Tibial nerve (tissue), 4 donors: Measurements from ENCODE around the gene UTS2B. TPM values are rescaled to one million over a fixed set of nuclear protein-coding genes. Genes with fewer than 3 reads are reported as not detected.
A peak's percentile ranks its signal among the peaks of the same experiment; 100 is the strongest.

Experiments
- DNase-seq, 2 donors: peaks; one replicate each; pipeline ENCODE4 v3.0.0-alpha.2; 2019; ENCODE audit warnings: low spot score in 2 of 2
- H3K27ac ChIP-seq, 4 donors: fragments of 200-600 bp; sonication (generic) in 3 of 4; one replicate each; pipeline ENCODE4 v1.5.1; 2017 to 2019; ENCODE audit warnings: mild to moderate bottlenecking in 1 of 4
- H3K27me3 ChIP-seq, 2 donors: fragments of 200-600 bp; sonication (generic) in 1 of 2; one replicate each; pipeline versions ENCODE4 v1.5.1 to v1.6.0; 2017 to 2019
- H3K36me3 ChIP-seq, 3 donors: fragments of 200-600 bp; sonication (generic); one replicate each; pipeline ENCODE4 v1.5.1; 2018 to 2019
- H3K4me1 ChIP-seq, 4 donors: fragments of 200-600 bp; sonication (generic) in 3 of 4; one replicate each; pipeline ENCODE4 v1.5.1; 2017 to 2019
- H3K4me3 ChIP-seq, 4 donors: fragments of 200-600 bp; sonication (generic) in 3 of 4; one replicate each; pipeline ENCODE4 v1.5.1; 2017 to 2019; ENCODE audit warnings: mild to moderate bottlenecking in 1 of 4, moderate library complexity in 1 of 4
- H3K9me3 ChIP-seq, 4 donors: fragments of 200-600 bp; sonication (generic) in 3 of 4; one replicate each; pipeline ENCODE4 v1.5.1; 2017 to 2019
- EP300 ChIP-seq, 2 donors: sonication (generic); formaldehyde crosslinking; IDR thresholded peaks; one replicate each; pipeline ENCODE4 v1.6.1; 2017; ENCODE audit warnings: antibody characterized with exemption in 2 of 2, mild to moderate bottlenecking in 1 of 2
- POLR2A ChIP-seq, 2 donors: fragments of 450-650 bp; IDR thresholded peaks; one replicate each; pipeline ENCODE4 v1.6.1; 2017; ENCODE audit warnings: antibody characterized with exemption in 2 of 2, mild to moderate bottlenecking in 2 of 2, moderate library complexity in 2 of 2
- WGBS, 2 donors: methylation state at CpG; one replicate each; pipeline ENCODE4 v1.1.5; 2018; 5-methylcytosine and 5-hydroxymethylcytosine counted together
- total RNA-seq, 4 donors: library from RNA; depleted of rRNA; stranded (reverse); fragments of >200 nt; gene quantifications; one replicate each; pipeline ENCODE4 v1.1.0, GENCODE V29; 2016
- TF ChIP-seq, protein P1 (sequence below), 5 experiments: fragments of 200-600 bp in 3 of 5; fragments of 450-650 bp in 2 of 5; sonication (generic) in 3 of 5; IDR thresholded peaks; one replicate each; pipeline ENCODE4 v1.5.1; 2016 to 2019; ENCODE audit warnings: antibody characterized with exemption in 5 of 5, mild to moderate bottlenecking in 3 of 5, moderate library complexity in 2 of 5

The UTS2B gene
- total RNA-seq, 4 donors from 2014 or later, result 0.90 to 2.7 TPM; not detected in 2

DNA sequence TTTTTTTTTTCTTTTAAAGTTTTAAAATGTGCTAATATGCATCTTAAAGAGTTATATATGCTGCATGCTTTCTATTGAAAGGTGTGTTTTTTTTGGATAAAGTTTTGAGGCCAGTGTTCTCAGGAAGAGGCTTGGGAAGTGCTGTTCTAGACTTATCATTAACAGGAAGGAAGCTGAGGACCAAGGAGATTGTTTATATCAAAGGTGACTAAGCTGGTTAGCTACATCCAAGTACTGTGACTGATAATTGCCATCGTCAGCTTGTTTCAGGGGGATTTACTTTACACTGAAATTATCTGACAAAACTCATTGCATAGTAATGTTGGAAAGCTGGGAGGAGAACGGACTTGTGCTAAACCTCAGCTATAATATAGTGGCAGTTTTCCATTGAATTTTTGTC is 36.3 kb upstream of the UTS2B start:
- DNase-seq, result no peak
- WGBS, 2 donors, result 89 to 91% methylated on average over 2 of the region's 2 CpGs
- peak in 1 of 2 donors; percentile 16 for TF ChIP-seq EP300 (IDR thresholded peaks at IDR 0.05)
- TF ChIP-seq, protein P1, sequence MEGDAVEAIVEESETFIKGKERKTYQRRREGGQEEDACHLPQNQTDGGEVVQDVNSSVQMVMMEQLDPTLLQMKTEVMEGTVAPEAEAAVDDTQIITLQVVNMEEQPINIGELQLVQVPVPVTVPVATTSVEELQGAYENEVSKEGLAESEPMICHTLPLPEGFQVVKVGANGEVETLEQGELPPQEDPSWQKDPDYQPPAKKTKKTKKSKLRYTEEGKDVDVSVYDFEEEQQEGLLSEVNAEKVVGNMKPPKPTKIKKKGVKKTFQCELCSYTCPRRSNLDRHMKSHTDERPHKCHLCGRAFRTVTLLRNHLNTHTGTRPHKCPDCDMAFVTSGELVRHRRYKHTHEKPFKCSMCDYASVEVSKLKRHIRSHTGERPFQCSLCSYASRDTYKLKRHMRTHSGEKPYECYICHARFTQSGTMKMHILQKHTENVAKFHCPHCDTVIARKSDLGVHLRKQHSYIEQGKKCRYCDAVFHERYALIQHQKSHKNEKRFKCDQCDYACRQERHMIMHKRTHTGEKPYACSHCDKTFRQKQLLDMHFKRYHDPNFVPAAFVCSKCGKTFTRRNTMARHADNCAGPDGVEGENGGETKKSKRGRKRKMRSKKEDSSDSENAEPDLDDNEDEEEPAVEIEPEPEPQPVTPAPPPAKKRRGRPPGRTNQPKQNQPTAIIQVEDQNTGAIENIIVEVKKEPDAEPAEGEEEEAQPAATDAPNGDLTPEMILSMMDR (IDR thresholded peaks at IDR 0.05), result no peak
- Histone ChIP-seq H3K27ac (no peak overlapping the region), H3K4me1 (no peaks in the 10 kb centered on the region), H3K27me3 (no peaks in the 10 kb centered on the region), H3K4me3 (no peak overlapping the region), H3K9me3 (no peaks in the 10 kb centered on the region), H3K36me3 (peaks cover 0 to 45% (median 0%) of the 10 kb centered on the region in 3 donors)

DNA sequence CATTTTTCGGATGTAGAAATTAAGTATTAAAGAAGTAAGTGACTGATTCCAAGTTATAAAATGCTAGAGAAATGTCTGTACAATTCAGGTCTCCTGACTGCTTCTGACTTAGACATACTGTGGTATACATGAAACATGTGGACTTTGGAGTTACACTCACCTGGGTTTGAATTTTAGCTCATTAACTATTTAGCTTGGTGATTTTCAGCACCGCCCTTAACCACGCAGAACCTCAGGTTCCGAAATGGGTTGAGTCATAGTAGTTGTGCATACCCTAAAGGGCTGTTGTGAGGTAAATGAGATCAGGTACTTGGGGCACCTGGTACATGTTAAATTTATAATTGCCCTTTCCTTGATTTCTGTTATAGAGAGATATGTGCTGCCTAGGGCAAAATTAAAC is 32.9 kb upstream of the UTS2B start:
- WGBS, 2 donors, result 86 to 97% methylated on average over 4 of the region's 4 CpGs
- TF ChIP-seq EP300 (IDR thresholded peaks at IDR 0.05) (no peak), POLR2A (IDR thresholded peaks at IDR 0.05) (no peak)
- TF ChIP-seq, protein P1 (IDR thresholded peaks at IDR 0.05), result no peak
- H3K36me3 ChIP-seq, result peaks cover 0 to 57% (median 0%) of the 10 kb centered on the region in 3 donors

DNA sequence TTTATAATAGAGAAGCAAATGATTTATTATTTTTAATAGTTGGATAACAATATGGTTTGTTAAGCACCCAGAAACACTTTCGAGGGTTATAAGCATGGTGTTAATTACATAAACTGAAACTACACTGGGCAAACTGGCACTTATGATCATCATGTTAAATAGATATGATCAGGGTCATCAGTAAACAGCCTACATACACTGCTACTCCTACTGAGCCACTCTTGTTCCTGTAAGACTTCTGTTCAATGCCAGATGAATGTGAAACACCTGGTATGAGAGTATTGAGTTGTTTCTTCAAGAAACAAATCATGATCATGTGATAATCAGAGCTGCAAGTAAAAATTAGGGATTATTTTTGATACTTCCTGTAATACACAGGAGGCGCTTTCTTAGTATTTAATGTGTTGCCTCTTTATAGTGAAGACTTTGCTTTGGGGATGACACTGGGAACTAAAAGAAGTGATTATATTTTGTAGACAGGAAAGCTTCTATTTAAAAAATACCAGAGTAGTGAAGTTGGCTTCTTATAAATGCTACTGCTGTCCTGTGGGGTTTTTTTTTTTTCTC is 32.3 kb upstream of the UTS2B start:
- Histone ChIP-seq H3K9me3 (no peaks in the 10 kb centered on the region), H3K27me3 (no peaks in the 10 kb centered on the region), H3K36me3 (peaks cover 0 to 61% (median 0%) of the 10 kb centered on the region in 3 donors), H3K4me3 (no peak overlapping the region), H3K4me1 (no peaks in the 10 kb centered on the region), H3K27ac (no peak overlapping the region)
- DNase-seq, result no peak
- TF ChIP-seq POLR2A (IDR thresholded peaks at IDR 0.05) (no peak), EP300 (IDR thresholded peaks at IDR 0.05) (no peak)
- TF ChIP-seq, protein P1 (IDR thresholded peaks at IDR 0.05), result no peak
- WGBS, 2 donors, result 83 to 85% methylated on average over 2 of the region's 2 CpGs

More for the DNA sequence above, 32.9 kb upstream of the UTS2B start:
- H3K9me3 ChIP-seq, result no peaks in the 10 kb centered on the region
- H3K27ac ChIP-seq, result no peak overlapping the region
- DNase-seq, result no peak
- H3K4me1 ChIP-seq, result no peaks in the 10 kb centered on the region
- H3K4me3 ChIP-seq, result no peak overlapping the region
- no peaks in the 10 kb centered on the region for H3K27me3 ChIP-seq

DNA sequence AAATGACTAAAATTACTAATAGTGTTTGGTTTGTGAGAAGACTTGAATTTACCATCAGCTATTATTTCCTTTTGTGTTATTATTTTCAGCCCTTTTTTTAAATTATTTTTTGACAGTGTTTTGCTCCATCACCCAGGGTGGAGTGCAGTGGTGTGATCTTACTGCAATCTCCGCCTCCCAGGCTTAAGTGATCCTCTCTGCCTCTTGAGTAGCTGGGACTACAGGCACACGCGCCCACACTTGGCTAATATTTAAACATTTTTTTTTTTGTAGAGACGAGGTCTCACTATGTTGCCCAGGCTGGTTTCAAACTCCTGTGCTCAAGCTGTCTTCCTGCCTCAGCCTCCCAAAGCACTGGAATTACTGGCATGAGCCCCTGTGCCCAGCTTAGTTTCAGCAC is 31.7 kb upstream of the UTS2B start:
- DNase-seq, result no peak
- Histone ChIP-seq H3K27me3 (no peaks in the 10 kb centered on the region), H3K36me3 (peaks cover 0 to 61% (median 0%) of the 10 kb centered on the region in 3 donors), H3K9me3 (no peaks in the 10 kb centered on the region), H3K27ac (no peak overlapping the region), H3K4me3 (no peak overlapping the region), H3K4me1 (peaks cover 0 to 4% (median 0%) of the 10 kb centered on the region in 4 donors)
- 85 to 87% methylated on average over 4 of the region's 4 CpGs for WGBS, 2 donors
- TF ChIP-seq POLR2A (IDR thresholded peaks at IDR 0.05) (no peak), EP300 (IDR thresholded peaks at IDR 0.05) (no peak)
- TF ChIP-seq, protein P1 (IDR thresholded peaks at IDR 0.05), result no peak

DNA sequence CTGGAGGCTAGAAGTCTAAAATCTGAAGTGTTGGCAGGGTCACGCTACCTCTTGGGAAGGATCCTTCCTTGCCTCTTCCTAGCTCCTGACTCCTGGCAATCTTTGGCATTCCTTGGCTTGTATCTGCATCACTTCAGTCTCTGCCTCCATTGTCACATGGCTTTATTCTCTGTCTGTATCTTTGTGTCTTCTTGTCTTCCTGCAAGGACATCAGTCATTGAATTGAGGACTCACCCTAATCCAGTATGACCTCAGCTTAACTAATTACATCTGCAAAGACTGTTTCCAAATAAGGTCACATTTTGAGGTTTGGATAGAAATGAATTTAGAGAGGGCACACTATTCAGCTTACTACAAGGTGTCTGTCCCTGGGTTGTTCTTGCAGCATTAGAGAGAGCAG is 31.1 kb upstream of the UTS2B start:
- H3K9me3 ChIP-seq, result no peaks in the 10 kb centered on the region
- H3K36me3 ChIP-seq, result peaks cover 0 to 61% (median 0%) of the 10 kb centered on the region in 3 donors
- no peak overlapping the region for H3K4me3 ChIP-seq
- no peak for TF ChIP-seq EP300 (IDR thresholded peaks at IDR 0.05)
- TF ChIP-seq POLR2A (IDR thresholded peaks at IDR 0.05), result no peak
- TF ChIP-seq, protein P1 (IDR thresholded peaks at IDR 0.05), result no peak
- DNase-seq, result no peak
- no peaks in the 10 kb centered on the region for H3K27me3 ChIP-seq
- H3K27ac ChIP-seq, result no peak overlapping the region
- 96 to 100% methylated on average over 1 of the region's 1 CpG for WGBS, 2 donors
- peaks cover 0 to 9% (median 1%) of the 10 kb centered on the region in 4 donors for H3K4me1 ChIP-seq
